HFF-Myc (cell line): ENCODE measurements around the gene EML1.

Source experiments
- DNase-seq: peaks from one replicate; pipeline ENCODE4 v3.0.0-alpha.2; 2011; ENCODE audit warnings: low read depth; ENCODE audit errors: extremely low read depth
- H3K4me3 ChIP-seq: replicated peaks from 2 replicates; pipeline ENCODE4 v1.5.1; 2011; ENCODE audit warnings: low read depth, mild to moderate bottlenecking, control low read depth, low read length
- CTCF ChIP-seq: IDR thresholded peaks from 2 replicates; pipeline ENCODE4 v1.5.1; 2012; ENCODE audit warnings: mild to moderate bottlenecking, low read depth, low read length, control low read depth; ENCODE audit errors: missing control alignments

The EML1 gene

GRCh38 chr14:99775351-99775750 is 17.9 kb upstream of the EML1 start:
- no peak overlapping the region for H3K4me3 ChIP-seq
- TF ChIP-seq CTCF: no peak

GRCh38 chr14:99777951-99778350 is 15.3 kb upstream of the EML1 start:
- TF ChIP-seq CTCF: no peak
- H3K4me3 ChIP-seq: no peak overlapping the region
- no peak for DNase-seq

More at GRCh38 chr14:99775351-99775750, 17.9 kb upstream of the EML1 start:
- no peak for DNase-seq

GRCh38 chr14:99779751-99780150 is 13.5 kb upstream of the EML1 start:
- no peak for TF ChIP-seq CTCF
- H3K4me3 ChIP-seq: no peak overlapping the region
- no peak for DNase-seq

- TF ChIP-seq CTCF: no peak
- no peak for DNase-seq
These were observed 12.5 kb upstream of the EML1 start for GRCh38 chr14:99780690-99781089.

GRCh38 chr14:99781091-99781490 is 12.1 kb upstream of the EML1 start:
- H3K4me3 ChIP-seq: no peak overlapping the region
- no peak for DNase-seq
- TF ChIP-seq CTCF: no peak

More at GRCh38 chr14:99780690-99781089, 12.5 kb upstream of the EML1 start:
- no peak overlapping the region for H3K4me3 ChIP-seq

GRCh38 chr14:99781853-99782610 is 11.2 kb upstream of the EML1 start:
- no peak overlapping the region for H3K4me3 ChIP-seq
- TF ChIP-seq CTCF: no peak
- DNase-seq: no peak

- TF ChIP-seq CTCF: no peak
- DNase-seq: no peak
- no peak overlapping the region for H3K4me3 ChIP-seq
These were observed 8.7 kb upstream of the EML1 start for GRCh38 chr14:99784508-99784907.
